ENCODE results near the gene NFKBIL1. TPM values are rescaled to one million over a fixed set of nuclear protein-coding genes. Genes with fewer than 3 reads are reported as not detected.

NFKBIL1 gene
- total and polyA plus RNA-seq, 10 of the 15 experiments (the other 5 are each of a cell fraction or from before 2014, with no cell fraction given), result 0.19 to 15.1 (median 7.0) TPM

GRCh38 chr6:31572041-31572911, 24.9 kb downstream of the NFKBIL1 start, which contains the start of gene LTA (continued):
- TF ChIP-seq GABPA (IDR thresholded peaks at IDR 0.05; ENCODE audit: low read depth), result no peak
- TF ChIP-seq SRF (IDR thresholded peaks at IDR 0.05; ENCODE audit: low read depth in 2 of 2, low read length in 2 of 2), result no peak
- no peak for TF ChIP-seq ZBTB40 (IDR thresholded peaks at IDR 0.05; ENCODE audit: borderline replicate concordance)
- TF ChIP-seq SREBF2 (IDR thresholded peaks at IDR 0.05; ENCODE audit: low read length), result no peak
- TF ChIP-seq ATF3 (IDR thresholded peaks at IDR 0.05; ENCODE audit: borderline replicate concordance, extremely low read depth, low read depth, low read length), result no peak
- TF ChIP-seq NKRF (conservative IDR thresholded peaks at IDR 0.05), result no peak; the same call in 1 of the 2 replicates
- TF ChIP-seq SMC3 (IDR thresholded peaks at IDR 0.05; ENCODE audit: borderline replicate concordance, low read length), result no peak
- no peak for TF ChIP-seq HDAC2 (IDR thresholded peaks at IDR 0.05)
- peak; percentile 93 for TF ChIP-seq PKNOX1 (IDR thresholded peaks at IDR 0.05)
- TF ChIP-seq SUZ12 (IDR thresholded peaks at IDR 0.05; ENCODE audit: unreplicated experiment), result no peak
- no peak for TF ChIP-seq E4F1 (IDR thresholded peaks at IDR 0.05; ENCODE audit: borderline replicate concordance, partially characterized antibody)
- no peak for TF ChIP-seq NFYA (IDR thresholded peaks at IDR 0.05; ENCODE audit: borderline replicate concordance, low read depth, low read length)
- no peak for TF ChIP-seq KDM1A (IDR thresholded peaks at IDR 0.05; ENCODE audit: borderline replicate concordance)
- TF ChIP-seq E2F4 (IDR thresholded peaks at IDR 0.05; ENCODE audit: low read depth, low read length), result no peak
- peak; percentile 78; the same call in 1 of the 2 replicates for TF ChIP-seq ZNF207 (IDR thresholded peaks at IDR 0.05; ENCODE audit: borderline replicate concordance)
- TF ChIP-seq CHD2 (IDR thresholded peaks at IDR 0.05; ENCODE audit: borderline replicate concordance, low read depth, low read length), result 0 out of 2 replicates have a peak, but pooled peaks have one; percentile 18
- peak; percentile 82 for TF ChIP-seq HDGF (IDR thresholded peaks at IDR 0.05)
